Activated effector memory CD4-positive, alpha-beta T cell treated with anti-CD3 and anti-CD28 coated beads, Interleukin-2, amount 50 U/mL, for 16 hours (primary cell): ENCODE results near the gene NAPA.
"Not testable (repeated sequence)": the region's sequence is repeated elsewhere in the genome, so short reads cannot be mapped to it uniquely, and the experiment has no call there.

Experiments used
- DNase-seq: peaks from one replicate; pipeline ENCODE4 v3.0.0-alpha.2; 2020

Gene NAPA

DNA sequence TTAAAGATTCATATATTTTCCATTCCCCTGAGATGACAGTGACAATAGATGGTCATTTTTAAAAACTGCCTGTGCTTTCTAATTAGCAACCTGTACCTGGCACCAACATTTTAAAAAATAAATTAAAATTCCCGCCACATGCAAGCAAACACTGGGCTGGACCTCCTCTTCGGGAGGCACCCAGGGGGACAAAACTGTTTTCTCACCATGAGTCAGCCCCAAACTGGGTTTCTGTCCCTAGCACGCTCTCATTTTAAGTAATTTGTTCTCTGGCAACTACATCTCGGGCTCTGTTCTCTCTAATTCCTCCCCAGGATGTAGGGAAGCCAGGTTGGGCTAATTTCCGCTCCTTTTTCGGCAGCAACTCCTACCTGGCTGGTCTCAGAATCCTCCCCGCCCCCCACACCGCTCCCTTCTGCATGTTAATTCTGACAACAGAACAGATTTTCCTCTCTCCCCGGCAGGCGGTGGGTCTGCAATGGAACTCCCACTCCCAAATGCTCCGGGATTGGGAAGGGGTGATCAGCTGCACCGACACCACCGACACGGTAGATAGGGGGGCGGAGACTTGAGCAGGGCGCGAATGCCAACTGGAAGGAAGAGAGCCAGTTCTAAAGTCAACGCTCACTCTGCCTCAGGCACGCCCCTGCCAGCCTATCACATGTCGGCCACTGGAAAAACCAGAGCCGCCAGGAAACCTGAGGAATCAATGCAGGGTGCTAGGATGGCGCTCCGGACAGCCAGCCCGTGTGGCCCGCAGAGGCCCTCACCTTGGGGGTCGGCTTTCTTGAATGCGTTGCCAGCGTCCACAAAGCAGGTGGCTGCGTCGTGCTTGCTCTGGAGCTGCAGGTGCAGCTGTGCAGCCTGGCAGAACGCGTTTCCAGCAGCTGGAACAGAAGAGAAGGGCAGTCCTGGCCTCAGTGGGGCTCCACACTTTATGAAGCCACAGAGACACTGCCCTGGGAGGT is 14.7 kb downstream of the NAPA start:
- DNase-seq: no peak

DNA sequence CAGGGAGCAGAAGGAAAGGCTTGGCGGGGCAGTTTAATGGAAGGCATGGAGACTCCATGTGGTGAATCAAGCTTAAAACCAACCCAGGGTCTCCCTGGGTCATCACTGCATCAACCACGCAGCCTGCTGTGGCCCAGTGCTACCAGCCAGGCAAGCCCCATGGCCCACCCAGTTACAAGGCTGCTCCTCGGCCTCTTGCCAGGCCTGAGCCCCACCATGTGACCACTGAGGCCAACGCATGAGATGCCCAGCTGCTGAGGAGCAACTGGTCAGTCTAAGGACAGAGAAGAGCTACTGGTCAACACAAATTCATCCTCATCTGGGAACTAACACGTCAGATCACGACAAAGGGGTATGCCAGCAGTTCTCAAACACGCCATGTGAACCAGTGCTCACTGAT is 15.5 kb downstream of the NAPA start:
- DNase-seq: no peak

DNA sequence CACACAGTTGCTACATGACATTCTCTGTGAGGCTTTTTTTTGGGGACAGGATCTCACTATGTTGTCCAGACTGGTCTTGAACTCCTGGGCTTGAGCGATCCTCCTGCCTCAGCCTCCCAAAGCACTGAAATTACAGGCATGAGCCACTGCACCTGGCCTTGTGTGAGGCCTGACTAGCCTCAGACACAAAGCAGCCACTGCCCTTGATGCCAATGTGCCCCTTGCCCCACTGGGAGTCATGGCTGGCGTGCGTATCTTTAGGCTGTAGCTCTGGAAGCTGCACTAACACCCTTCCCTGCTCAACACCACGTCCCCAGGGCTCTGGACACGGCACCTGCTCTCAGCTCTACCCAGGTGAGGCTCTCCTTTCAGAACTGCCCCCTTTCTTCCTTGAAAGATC is 16.3 kb downstream of the NAPA start:
- DNase-seq: no peak

DNA sequence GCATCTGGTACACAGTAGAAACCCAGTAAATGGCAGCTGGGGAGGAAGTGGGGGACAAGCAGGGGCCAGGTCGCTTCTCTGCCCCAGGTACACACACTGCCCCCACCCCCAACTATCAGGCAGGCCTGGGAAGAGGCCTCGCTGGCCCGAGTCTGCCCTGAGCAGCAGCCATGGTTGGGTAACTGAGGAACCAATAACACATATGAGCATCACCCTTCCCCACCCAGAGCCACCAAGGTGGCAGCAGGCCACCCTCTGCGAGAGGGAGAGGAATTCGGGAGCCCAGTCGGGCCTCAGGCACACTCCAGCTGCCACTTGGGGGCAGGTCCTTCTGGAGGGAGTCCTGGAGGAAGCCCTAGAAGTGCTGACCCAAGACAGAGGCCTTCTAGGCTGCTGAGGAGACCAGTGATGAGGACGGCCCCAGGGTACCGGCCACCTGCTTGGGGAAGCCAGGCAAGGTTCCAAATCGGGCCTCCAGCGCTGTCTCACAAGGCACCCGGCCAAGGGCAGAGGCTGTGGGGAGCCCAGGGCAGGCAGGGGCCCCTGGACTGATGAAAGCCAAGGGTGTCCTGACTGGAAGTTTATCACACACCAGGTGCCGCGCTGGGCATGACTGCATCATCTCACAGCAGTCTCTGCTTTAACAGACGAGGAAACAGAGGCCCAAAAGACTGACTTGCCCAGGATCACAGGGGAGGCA is 16.9 kb downstream of the NAPA start:
- no peak for DNase-seq

DNA sequence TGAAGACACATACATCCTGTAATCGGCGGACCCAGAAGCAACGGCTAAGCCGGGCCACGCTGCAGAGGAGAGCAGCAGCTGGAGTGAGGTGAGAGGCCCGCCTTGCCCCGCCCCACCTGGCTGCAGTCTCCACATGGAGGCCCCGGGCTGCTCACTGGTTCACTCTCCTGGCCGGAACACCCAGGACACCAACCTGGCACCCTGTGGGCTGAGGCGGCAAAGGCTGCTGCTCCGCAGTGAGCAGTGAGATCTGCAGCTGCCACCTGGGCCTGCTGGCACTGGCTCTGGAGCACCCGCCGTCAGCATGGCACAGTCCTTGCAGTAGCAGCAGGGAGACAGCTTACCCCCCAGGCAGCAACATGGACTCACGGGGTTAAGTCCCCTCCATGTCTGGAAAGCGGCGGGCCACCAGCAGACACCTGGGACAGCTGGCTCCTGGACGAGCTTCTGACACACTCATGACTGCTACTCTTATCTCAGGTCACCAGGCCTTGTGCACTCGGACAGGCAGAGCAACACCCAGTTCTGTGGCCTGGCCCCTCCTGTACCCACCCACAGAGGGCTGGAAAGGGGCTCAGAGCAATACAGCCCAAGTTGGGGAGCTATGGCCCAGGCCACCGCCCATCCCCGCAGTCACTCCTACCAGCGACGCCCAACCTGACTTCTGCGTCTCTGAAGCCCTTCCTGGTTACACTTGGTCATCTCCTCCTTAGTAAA is 17.7 kb downstream of the NAPA start:
- DNase-seq: no peak

DNA sequence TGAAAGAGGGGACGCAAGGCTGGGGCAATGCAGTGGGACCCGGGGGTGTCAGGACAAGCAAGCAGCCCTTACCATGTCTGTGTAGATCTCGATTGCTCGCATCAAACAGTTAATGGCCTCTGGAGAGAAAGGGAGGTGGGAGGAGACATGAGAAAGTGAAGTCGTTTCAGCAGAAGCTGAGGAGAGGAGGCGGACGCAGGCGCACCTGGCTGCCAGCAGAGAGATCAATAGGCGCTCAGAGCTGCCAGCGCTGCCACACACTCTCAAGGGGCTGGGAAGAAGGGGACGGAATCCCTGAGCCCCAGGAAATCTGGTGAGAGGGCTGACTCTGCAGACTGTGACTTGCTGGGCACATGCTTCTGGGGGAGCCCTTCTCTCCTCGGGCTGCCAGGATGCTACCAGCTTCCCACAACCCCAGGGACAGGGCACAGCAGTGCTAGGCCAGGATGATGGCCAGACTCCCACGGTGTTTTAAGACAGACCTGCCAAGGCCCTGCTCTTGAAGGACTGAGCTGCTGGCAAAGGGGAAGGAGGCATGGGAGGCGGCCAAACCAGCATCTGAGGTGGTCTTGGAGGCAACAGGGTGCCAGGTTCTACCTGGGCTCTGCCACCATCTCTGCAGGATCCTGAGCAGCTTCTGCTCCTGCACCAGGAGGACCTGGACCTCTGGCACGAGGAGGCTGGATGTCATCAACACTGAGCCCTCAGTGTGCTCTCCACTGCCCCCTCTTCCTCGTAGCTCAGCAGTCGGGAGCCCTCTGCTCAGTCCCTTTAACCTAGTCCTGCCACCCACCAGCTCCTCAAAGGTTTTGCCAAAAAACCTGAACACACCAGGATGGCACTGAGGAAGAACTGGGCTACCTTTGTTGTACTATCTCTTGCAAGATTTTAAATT is 19.1 kb downstream of the NAPA start:
- DNase-seq: no peak

DNA sequence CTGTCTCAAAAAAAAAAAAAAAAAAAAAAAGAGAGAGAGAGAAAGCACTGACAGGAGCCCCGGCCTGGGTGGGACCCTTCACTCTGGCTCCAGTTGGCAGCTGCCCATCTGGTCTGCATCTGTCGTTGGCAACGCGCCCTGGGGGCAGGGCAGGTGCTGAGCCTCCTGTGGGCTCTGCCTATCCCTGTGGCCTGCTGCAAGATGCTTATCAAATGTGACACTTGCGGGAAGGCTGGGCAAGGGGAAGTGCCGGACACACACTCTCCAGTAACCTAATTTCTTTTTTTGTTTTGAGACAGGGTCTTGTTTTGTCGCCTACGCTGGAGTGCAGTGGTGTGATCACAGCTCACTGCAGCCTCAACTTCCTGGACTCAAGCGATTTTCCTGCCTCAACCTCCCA is 20.1 kb downstream of the NAPA start:
- DNase-seq: no peak

DNA sequence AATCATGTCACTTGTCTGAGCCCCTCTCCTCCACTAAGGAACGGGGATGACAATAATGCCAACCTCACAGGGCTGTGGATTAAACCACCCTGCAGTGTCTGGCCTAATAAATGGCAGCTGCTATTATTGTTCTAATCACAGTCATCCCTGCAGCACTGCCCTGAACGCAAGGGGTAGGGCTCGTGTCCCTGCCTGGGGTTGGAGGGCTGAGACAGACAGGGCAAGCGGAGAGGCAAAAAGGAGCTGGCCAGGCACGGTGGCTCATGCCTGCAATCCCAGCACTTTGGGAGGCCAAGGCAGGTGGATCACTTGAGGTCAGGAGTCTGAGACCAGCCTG is 20.7 kb downstream of the NAPA start:
- no peak for DNase-seq

DNA sequence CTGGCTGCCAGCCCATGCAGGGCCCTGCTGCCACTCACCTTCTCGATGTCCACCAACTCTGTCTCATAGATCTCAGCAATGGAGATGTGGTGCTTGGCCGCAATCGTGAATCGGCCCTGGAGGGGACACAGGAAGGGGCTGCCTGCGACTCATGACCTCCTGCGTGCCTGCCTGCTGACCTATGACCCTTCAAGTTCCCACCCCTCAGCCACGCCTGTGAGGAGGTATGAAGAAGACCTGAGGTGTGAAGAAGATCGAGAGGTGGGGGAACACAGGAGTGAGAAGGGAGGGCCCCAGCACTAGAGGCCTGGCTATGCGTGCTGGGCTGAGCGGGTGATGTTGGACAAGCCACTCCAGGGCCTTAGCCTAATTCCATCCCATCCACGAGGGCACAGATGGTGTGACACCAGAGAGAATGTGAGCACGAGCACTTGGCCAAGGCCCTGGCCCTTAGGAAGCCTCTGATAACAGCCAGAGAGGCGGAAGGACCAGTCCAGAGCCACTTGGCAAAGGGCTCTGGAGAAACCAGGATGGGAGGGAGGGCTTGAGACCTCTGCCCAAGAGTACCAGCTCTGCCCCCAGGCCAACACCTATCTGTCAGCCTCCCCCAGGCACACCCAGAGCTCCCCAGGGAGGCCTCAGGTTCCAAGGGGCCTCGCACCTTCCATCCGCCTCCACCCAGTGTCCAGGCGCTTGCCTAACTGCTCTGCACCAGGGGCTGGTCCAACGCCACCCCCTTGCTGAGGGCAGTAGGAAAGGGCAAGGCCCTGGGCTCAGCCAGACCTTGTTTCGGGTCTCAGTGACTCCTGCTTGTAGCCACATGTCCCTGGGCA is 21.3 kb downstream of the NAPA start:
- no peak for DNase-seq

DNA sequence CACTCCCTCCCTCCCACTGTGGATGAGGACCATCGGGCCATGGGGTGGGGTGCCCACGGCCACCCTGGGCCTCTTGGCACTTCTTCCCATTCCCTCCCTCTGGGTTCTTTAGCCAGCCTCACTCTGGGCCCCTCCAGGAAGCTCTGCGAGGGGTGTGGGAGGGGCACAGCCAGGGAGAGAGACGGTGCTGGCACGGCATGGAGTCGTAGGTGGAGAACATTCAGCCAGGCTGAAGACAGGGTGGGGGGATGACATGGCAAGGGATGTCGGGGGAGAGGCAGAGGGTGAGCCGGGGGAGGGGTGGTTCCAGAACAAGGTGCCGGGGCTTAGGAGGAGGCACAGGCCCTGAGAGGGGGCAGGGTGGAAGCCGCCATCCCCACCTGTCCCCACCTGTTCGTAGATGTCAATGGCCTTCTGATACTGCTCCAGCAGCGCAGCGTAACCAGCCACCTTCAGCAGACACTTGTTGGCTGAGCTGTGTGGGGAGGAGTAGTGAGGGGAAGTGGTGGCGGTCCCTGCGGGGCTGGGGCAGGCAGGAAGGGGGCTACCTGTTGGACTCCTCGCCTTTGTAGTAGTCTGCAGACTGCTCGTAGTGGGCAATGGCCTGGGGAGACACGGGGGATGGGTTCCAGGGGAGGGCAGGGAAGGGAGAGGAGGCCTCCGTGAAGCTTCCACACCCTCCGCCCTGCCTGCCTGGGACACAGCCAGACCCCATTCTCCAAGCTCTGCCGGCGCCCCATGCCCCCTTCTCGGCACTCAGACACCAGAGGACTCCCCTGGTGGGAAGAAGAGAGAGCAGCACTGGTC is 22.1 kb downstream of the NAPA start:
- DNase-seq: no peak

DNA sequence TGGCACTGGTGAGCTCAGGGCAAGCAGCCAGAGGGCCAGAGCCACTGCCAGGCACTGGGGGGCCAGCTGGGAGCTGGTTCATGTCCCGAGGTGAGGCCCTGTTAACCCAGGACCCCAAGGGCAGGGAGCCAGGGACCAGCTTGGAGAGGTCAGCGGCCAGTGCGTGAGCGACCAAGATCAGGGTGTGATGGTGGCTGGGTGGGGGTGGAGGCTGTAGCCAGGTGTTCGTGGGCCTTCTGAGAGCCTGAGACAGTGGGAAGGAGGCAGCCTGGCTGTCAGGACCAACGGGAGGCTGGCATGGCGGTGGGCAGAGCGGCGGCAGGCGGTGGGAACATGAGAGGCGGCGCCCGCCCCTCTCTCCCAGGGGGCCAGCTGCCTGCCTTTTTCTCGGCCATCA is 22.7 kb downstream of the NAPA start:
- DNase-seq: no peak

DNA sequence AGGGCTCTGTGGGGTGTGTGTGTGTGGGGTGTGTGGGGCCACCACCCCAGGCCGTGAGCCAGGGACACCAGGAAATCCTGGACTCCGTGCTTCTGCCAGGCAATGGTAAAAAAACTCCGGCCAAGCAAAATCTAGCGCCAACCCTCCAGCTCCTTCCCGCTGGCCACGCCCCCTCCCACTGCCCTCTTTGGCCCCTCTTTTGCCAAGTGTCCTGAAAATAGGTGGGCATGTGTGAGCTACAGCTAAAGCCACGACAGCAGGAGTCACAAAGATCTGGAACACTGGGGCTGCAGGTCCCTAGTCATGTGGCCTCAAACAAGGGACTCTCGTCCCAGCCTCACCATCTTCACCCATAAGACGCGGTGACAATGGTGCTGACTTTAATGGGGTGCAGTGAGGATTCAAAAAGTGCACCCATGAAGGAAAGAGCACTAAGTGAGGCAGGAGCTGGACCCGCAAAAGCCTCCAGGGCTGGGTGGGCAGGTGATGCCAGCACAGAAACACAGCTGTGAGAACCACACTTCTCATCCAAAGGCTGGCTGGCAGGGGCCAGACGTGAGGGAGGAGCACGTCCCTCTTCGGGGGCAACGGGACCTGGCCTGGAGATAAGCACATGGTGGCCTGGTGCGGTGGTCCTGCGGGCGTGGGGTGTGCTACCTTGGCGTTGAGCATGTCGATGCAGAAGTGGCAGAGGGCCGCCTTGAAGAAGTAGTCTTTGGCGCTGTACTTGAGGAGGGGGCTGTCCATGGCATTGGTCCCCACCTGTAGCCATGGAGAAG is 23.3 kb downstream of the NAPA start:
- no peak for DNase-seq

DNA sequence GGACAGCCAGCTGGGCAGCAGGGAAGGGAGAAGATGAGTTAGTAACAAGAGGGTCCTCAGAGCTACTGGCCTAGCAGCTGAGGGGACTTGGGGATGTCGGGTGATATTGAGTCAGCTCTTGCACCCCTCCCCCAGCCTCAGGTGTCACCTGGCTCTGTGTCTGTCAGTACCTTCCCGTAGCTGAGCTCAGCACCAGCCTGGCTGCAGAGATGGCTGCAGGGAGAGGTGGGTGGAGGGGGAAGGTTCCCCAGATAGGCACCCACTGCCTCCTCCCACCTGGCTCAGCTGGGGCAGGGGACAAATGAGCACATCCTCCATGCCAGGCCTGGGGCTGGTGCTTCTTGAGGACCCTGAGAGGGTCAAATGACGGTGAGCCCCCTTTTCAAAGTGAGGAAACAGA is 24.0 kb downstream of the NAPA start:
- no peak for DNase-seq

DNA sequence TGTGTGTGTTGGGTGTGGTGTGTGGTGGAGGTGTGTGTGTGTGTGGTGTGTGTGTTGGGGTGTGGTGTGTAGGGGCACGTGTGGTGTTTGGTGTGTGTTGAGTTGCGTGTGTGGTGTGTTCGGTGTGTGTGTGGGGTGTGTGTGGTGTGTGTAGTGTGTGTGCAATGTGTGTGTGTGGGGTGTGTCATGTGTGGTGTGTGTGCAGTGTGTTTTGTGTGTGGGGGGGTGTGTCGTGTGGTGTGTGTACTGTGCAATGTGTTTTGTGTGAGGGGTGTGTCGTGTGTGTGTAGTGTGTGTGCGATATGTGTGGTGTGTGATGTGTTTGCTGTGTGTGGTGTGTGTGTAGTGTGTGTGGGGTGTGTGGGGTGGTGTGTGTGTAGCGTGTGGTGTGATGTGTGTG is 24.8 kb downstream of the NAPA start:
- no peak for DNase-seq

DNA sequence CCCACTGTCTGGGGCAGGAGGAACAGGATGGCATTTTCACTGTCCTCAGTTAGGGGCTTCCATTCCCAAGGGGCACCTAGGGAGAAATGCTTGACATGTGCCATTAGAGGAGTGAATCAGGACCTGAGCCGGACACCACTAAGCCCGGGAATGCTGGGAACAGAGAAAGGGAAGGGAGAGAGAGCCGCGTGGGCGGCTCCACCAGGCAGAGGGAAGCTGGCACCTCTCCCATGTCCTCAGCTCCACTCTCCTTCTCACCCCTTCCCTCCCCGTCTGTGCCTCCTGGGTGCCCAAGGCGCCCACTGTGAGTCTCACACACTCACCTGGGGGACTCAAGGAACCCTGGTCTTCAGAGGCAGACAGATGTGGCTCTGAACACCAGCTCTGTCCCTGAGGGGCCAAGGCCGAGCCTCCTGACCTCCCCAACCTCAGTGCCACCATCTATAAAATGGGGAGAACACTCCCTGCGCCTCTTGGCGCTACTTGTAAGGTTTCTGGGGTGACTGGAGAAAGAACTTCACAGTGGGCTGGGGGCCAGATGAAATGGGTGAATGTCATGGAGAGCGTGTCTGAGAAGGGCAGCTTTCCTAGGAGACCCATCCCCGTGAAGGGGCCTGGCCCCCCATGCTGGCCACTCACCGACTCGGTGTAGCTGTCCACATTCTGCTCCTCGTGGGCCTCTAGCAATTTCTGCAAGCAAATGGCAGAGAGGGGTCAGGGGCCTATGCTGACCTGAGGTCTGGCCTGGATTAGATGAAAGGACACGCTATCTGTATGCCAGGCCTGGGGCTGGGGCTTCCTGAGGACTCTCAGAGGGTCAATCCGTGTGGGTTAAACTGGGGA is 25.6 kb downstream of the NAPA start:
- no peak for DNase-seq

DNA sequence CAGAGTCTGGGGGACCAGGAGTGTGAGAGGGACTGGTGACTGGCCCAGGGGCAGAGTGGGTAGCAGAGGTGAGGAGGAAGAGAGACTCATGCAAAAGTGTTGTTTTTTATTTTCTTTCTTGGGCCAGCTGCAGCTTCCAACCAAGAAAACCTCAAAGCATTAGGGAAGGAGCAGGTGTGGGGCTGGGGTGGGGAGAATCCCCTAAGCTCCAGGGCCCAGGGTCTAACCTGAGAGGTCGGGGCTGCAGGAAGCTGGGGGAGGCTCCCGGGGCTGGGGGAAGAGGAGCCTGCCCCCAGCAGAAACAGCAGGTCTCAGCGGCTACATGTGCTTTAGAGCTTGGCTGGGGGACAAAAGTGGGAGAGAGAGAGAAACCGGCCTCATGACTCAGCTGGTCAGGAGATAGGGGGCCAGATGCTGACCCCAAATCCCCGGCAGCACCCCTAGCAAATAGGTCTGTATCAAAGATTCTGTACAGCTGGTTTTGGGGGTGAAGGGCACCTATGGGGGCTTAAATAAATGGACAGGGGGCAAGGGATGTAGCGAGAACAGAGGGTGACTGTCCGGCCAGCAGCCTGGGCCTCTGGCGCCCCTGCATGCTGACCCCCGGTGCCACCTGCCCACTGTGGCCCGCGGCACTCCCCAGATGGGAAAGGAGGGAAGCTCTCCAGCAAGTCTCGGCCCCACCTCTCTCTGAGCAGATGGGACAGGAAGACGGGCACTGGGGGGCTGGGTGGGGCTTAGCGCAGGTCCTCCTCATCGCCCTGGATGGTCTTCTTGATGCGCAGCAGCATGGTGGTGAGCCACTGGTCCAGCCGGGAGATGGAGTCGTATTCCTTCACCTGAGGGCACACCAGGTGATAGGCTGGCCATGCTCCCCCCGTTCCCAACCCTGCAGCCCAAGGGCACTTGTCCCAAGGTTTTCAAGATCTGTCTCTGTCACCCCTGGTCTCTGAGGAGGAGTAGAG is 27.0 kb downstream of the NAPA start:
- no peak for DNase-seq

DNA sequence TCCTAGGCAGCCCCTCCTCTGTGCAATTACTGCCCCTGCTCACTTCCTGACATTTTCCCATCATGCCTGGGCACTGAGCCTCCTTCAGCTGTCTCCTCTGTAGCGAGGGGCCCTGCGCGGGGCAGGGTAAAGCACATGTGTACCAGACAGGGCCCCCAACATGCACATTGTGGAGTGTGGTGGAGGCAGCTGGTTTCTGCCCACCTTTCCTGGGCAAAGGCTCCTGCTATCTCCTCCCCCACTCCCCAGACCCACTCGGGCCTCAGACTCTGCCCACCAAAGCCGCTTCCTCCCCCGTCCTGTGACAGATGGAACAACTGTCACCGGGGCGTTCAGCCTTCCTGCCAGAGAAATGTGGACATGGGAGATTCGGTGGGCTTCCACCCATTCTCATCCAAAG is 28.0 kb downstream of the NAPA start:
- no peak for DNase-seq

DNA sequence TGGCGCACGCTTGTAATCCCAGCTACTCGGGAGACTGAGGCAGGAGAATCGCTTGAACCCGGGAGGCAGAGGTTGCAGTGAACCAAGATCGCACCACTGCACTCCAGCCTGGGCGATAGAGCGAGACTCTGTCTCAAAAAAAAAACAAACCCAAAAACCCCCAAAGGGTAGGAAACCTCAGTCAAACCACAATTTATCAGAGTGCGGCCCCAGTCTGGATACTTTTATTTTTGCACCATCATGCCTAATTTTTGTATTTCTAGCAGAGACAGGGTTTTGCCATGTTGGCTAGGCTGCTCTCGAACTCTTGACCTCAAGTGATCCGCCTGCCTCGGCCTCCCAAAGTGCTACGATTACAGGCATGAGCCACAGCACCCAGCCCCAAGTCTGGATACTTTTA is 28.6 kb downstream of the NAPA start:
- not testable (repeated sequence) for DNase-seq
